NT2/D1 (cell line): ENCODE data around the gene FBXL7.

Experiments
- YY1 ChIP-seq: IDR thresholded peaks from 2 replicates; pipeline ENCODE4 v1.6.1; 2011; ENCODE audit not compliant: insufficient read length, insufficient read depth
- ZNF274 ChIP-seq: IDR thresholded peaks from 2 replicates; pipeline ENCODE4 v1.6.1; 2011; ENCODE audit warnings: mild to moderate bottlenecking, low read depth, low read length

GRCh38 chr5:15476977-15477376 lies 23.0 kb upstream of the FBXL7 start:
- TF ChIP-seq ZNF274: no peak
- no peak for TF ChIP-seq YY1
